DMS153 (cell line): Measurements from ENCODE around the gene RNF144A.
A peak's percentile ranks its signal among the peaks of the same experiment; 100 is the strongest.

Experiments used
- DNase-seq: peaks from one replicate; lab custom pipeline; 2025; lab: John Stamatoyannopoulos, UW

The RNF144A gene

GRCh38 chr2:7022492-7023385 lies 105.5 kb downstream of the RNF144A start:
- DNase-seq = no peak

GRCh38 chr2:7023542-7023941 lies 106.3 kb downstream of the RNF144A start:
- DNase-seq = no peak

- no peak for DNase-seq
Measured at GRCh38 chr2:7024261-7024660, 107.0 kb downstream of the RNF144A start.

DNA sequence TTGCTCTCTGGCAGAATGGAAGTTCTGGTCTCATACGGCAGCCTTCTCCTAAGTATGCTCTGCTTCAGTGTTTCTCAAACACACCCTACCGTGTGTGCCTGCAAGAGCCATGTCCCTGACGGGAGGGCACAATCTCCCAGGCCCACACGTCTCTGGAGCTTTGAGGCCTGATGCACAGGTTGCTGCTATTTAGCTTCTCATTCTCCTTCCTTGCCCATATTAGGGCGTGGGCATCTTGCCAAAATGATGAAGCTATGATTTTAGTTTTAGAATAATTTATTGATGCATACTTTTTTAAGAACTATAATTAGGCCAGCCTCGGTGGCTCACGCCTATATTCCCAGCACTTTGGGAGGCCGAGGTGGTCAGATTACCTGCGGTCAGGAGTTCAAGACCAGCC lies 107.9 kb downstream of the RNF144A start:
- no peak for DNase-seq

GRCh38 chr2:7026742-7027141 lies 109.5 kb downstream of the RNF144A start:
- DNase-seq = peak; percentile 58

GRCh38 chr2:7027411-7027810 lies 110.2 kb downstream of the RNF144A start:
- no peak for DNase-seq

GRCh38 chr2:7027956-7028655 lies 110.9 kb downstream of the RNF144A start:
- DNase-seq = no peak

GRCh38 chr2:7028846-7029245 lies 111.6 kb downstream of the RNF144A start:
- DNase-seq = no peak

DNA sequence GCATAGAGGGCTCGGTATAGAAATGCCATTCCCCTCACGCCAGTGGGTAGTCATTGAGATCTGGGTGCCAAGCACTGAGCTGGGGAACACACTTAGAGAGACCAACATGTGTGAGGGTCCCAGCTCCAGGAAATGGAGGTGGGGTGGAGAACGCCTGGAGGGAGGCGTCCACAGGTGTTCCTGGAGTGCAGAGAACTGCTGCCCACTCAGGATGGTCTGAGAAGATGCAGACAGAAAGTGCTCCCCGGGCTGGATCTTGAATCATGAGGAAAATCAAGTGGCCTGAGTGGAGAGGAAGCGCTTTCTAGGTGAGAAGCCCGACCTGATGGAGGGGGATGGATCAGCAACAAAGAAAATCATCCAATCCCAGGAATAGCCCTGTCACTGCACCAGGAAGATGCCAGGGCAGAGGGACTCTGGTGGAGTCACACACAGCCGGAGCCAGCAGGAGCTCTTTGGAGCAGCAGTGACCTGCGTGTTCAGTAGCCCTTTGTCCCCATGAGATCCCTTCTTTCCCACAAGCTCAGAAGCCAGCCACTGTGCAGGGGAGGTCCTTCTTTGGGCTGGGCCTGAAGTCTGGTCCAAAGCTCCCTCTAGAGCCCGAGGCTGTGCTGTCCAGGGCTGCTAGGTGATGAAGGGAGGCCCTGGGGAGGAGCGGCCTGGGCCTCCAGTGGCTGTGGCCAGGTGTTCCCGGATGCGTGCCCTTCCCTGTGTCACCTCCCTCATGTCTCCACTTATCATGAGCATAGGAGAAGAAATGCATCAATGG lies 112.3 kb downstream of the RNF144A start:
- DNase-seq = no peak

DNA sequence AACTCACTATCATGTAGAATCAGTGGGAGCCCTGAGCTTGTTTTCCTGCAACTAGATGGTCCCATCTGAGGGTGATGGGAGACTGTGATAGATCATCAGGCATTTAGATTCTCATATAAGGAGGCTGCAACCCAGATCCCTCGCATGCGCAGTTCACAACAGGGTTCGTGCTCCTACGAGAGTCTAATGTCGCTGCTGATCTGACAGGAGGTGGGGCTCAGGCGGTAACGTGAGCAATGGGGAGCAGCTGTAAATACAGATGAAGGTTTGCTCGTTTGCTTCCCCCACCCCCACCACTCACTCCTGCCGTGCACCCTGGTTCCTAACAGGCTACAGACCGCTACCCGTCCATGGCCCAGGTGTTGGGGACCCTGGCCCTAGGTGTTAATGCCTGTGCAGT lies 113.6 kb downstream of the RNF144A start:
- no peak for DNase-seq

- peak; percentile 100 for DNase-seq
Measured at GRCh38 chr2:7031547-7032245, 114.5 kb downstream of the RNF144A start.

GRCh38 chr2:7032371-7032770 lies 115.2 kb downstream of the RNF144A start:
- DNase-seq = no peak

GRCh38 chr2:7033136-7033960 lies 116.1 kb downstream of the RNF144A start:
- DNase-seq = no peak

DNA sequence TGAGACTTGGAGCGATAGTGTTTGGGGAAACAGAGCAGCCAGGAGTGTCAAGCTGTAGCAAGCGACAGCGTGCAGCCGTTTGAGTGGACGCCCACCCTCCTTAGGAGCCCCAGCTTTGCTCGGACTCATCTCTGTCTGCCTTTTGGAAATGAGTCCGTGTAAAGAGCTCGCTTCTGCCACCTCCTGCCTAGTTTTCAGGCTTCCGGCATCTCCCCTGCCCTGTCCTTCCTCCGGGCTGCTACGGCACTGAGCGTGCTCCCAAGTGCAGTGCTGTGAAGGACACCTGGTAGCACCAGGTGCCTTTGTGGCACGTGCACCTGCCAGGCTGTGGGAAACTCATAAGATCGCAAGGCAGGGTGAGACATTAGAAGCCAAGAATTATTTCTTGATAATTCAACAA lies 117.1 kb downstream of the RNF144A start:
- no peak for DNase-seq

GRCh38 chr2:7035884-7036283 lies 118.7 kb downstream of the RNF144A start:
- no peak for DNase-seq

DNA sequence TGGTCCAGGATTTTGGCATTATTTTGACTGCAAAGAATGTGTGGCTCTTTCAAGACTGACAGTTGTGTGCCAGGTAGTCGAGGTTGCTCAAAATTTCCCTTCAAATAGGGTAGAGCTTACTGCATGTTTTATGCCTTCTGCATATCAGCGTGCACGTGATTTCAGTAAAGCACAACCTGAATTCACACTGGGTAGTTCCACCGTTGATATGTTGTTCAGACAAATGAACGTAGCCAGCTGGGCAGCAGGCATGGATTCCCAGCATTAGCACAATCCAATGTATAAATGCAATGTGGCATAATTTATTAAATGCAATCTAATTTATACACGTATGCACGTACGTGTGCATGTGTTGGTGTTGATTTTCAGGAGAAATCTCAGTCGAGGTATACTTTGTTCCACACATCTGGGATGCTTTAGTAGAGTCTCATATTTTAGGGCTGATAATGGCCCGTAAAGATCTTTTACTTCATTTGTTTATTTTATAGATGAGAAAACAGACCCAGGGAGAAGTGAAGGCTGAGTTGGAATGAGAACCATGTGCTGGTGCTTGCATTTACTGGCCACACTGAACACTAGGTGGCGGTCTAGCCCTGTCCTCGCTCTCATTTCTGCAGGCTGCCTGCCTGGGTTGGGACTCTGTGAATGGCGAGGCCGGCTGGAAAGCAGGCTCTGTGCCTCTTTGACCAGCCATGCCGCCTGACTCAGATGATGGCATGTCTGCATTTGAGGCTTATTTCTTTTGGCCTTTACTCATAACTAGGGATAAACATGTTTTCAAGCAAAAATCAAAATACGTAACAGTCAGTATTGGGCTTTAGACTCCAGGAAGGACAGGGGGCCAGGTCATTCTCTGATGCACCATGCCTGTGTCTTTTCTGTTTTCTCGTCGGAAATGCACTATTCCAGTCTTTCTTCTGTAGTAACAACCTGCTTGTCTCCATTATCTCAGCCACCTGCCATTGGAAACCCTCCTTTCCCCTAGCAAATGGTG lies 120.4 kb downstream of the RNF144A start:
- peak; percentile 27 for DNase-seq

DNA sequence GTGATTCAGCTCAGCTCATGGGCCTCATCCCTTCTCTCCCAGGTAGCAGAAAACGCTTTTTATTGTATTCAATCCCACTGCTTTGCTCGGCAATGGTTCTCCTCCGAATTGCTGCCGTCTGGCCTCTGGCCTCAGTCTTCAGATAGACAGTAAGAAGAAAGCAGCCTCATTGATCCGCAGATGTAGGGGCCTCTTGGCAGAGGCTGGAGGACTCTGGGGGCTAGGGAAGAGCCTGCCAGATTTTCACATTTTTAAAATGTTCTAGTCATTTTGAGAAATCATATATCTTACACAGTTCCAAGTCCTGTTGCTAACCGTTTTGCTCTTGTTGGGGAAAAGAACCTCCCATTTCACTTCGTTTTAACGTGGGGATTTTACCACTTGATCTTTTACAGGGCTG lies 123.3 kb downstream of the RNF144A start:
- no peak for DNase-seq

DNA sequence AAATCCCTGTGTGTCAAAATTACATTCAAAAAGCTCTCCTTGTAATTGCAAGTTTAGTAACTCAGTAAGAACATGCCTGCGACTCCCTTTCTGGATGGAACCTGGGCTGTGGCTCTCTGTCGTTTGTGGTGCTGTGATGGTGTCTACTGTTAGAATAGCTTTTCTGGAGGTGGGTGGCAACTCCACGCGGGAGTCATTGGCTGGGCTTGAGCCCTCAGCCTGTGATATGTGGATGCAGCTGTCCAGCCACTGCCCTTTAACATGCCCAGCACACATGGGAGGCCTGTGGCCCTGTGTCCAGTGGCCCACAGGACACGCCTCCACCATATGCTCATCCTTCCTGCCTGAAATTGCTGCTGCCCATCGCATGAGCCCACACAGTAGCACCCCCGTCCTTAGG lies 124.2 kb downstream of the RNF144A start:
- no peak for DNase-seq

- no peak for DNase-seq
Measured at GRCh38 chr2:7043690-7044089, 126.5 kb downstream of the RNF144A start.
